ENCODE results near the gene NRL. TPM values are rescaled to one million over a fixed set of nuclear protein-coding genes. Genes with fewer than 3 reads are reported as not detected.

Gene NRL
- polyA plus RNA-seq, 5 donors: 1.0 to 2.3 (median 1.2) TPM

- DNase-seq: no peak
Measured at GRCh38 chr14:24145690-24146452, 31.1 kb upstream of the NRL start.

GRCh38 chr14:24145219-24145618 is 30.5 kb upstream of the NRL start:
- DNase-seq: no peak

DNA sequence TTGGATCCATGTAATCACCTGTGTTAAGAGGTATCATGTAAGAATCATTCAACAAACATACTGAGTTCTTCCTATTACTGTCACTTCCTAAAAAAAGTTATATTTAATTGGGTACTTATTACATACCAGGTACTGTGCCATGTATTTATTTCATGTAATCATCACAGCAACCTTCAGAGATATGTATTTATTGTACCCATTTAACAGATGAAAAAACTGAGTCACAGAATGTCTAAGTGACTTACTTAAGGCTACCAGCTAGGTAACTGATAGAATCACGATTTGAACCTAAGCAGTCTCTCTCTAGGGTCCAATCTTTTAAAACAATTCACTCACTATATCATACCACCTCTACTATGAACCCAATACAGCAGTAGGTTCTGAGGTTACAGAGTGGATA is 29.7 kb upstream of the NRL start:
- no peak for DNase-seq

- DNase-seq: no peak
Measured at GRCh38 chr14:24143511-24143910, 28.8 kb upstream of the NRL start.

GRCh38 chr14:24141097-24141880 is 26.5 kb upstream of the NRL start, which contains the start of gene EMC9:
EMC9 (minus strand) TSS chr14:24141591; CDS start chr14:24141304, 287 bp downstream.
- DNase-seq: peak; percentile 99

DNA sequence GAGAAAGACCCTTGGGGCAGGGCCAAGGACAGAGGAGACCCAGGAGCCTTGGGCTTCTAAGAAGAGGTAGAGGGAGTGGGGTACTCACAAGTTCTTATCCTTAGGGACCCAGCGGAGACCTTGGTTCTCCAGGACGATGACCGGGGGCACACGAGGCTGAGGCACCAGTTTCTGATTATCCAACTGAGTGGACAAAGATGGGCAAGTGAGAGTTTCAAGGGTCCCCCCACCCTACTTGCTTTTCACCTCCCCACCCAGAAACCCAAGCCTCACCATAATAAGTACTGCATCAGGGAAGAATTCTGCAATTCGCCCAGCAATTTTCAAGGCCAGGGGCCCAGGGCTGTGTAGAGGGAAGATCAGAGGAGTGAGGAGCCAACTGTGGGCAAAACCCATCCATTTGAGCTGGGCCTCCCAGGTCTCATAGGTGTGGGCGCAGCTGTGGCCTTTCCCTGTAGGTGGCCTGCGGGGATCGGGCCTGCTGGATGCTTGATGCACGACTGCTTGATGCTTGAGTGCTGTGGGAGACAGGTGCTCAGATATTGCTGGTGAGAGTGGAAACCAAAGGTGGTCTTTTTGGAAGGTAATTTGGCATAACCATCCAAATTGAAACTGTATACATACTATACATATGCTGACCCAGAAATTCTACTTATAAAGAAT is 24.7 kb upstream of the NRL start:
- DNase-seq: no peak

- no peak for DNase-seq
Measured at GRCh38 chr14:24138396-24139271, 23.9 kb upstream of the NRL start.

GRCh38 chr14:24137529-24138395 is 23.0 kb upstream of the NRL start:
- no peak for DNase-seq

- DNase-seq: no peak
Measured at GRCh38 chr14:24136684-24137528, 22.2 kb upstream of the NRL start.

- peak; percentile 90 to 91 for DNase-seq
Measured at GRCh38 chr14:24135834-24136683, 21.3 kb upstream of the NRL start, which contains the start of gene PSME1. PSME1 (plus strand) TSS chr14:24136194; CDS start chr14:24136263, 69 bp downstream.

GRCh38 chr14:24135584-24135833 is 20.8 kb upstream of the NRL start:
- DNase-seq: no peak

DNA sequence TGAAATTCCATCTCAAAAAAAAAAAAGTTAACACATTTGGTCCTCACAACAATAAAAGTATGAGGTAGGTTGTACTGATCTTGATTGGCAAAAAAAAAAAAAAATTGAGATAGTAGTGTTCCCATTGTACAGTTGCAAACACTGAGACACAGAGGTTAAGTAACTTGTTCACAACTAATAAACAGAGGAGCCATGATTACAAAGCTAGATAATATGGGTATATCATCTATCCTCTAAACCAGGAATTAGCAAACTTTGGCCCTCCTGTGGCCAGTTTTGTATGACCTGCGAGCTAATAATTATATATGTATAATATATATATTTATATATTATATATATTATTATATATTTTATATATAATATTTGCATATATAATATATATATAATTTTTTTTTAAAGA is 19.0 kb upstream of the NRL start:
- DNase-seq: no peak

DNA sequence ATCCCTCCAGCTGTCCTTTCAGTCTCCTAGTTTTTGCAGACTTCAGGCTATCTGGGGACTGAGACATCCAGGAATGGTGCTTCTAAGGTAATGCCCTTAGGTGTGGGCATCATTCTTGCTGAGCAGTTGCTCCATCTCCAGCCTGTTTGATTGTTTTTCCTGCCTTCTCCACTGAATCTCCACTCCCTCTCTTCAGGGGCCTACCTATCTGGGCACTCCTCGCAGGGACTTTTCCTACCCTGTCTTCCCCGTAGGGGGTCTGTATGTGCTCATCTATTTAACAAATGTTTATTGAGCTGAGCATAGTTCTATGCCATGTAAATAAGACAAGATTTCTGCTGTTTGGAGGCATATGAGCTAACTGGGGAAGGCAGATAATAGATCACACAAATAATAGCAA is 18.2 kb upstream of the NRL start:
- no peak for DNase-seq

DNA sequence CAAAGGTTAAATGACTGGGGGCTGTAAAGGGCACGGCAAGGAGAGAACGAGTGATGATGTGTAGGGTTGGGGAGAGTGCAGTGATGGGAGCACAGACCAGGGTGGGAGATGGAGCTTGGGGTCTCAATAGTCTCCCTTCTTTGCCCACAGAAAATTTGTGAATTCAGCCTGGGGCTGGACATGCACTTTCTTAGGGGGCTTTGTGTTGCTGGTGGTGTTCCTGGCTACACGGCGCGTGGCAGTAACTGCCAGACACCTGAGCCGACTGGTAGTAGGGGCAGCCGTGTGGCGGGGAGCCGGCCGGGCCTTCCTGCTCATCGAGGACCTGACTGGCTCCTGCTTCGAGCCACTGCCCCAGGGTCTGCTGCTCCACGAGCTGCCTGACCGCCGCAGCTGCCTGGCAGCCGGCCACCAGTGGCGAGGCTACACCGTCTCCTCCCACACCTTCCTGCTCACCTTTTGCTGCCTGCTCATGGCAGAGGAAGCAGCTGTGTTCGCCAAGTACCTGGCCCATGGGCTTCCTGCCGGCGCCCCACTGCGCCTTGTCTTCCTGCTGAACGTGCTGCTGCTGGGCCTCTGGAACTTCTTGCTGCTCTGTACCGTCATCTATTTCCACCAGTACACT is 17.4 kb upstream of the NRL start:
- DNase-seq: no peak

DNA sequence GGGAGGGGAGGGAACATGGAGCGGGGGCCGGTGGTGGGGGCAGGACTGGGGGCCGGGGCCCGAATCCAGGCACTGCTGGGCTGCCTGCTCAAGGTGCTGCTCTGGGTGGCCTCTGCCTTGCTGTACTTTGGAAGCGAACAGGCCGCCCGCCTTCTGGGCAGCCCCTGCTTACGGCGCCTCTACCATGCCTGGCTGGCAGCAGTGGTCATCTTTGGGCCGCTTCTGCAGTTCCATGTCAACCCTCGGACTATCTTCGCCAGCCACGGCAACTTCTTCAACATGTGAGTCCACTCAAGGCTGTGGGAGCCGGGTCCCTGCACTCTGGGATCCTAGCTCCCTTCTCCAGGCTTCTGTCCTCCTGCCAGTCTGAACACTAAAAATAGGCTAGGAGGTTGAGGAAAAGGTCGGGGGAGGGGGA is 16.8 kb upstream of the NRL start:
- DNase-seq: no peak

DNA sequence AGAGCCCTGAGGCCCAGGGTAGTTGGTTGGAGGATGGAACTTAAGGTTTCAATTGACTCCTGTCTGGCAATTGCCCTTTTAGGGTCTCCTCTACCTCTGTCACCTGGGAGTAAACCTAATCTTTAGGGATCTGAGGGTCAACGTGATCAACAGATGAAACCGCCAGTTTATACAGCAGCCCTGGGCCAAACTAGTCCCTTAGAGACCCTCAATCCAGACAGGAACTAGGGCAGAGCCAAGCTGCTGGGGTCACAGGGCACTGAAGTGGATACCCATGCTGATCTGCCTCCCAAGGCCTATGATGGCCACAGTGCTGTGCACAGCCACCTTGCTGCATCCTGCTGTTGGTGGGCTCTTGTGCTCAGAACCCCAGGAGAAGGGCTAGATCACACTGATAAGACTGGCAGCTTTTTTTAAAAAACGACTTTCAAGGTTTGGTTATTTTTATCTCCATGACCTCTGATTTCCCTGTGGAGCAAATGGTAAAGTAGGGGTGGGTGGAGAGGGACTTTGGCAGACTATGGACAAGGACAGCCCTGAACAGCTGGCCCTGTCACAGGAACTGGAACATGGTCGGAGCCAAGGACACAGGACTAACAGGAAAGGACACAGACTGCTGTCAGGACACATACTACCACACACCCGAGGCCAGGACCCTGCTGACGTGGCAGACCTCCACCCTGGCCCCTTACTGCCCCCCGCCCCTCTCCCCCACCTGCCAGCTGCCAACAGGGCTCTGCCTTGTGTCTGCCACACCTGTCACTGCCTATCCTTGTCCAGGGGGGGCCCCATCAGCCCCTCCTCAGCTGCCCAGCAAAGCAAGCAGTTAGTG is 16.2 kb upstream of the NRL start:
- DNase-seq: no peak

DNA sequence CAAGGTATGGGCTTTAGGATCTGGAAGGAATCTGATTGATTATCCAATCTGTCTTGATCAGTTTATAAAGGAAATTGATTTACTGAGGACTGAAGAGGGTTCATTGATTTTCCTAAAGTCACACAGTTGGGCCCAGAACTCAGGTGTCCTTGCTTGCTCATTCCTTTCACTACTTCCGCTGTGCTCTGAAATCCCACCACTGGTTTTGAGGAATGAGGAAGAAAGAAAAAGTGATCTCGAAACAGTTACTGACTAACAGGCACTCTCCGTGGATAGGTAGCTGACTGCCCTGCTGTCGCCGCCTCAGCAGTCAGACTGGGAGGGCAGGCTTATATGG is 15.6 kb upstream of the NRL start, which contains the start of gene FITM1:
FITM1 (plus strand) TSS at position 280 of the 337 bp plus-strand sequence. CDS start 905 bp downstream, outside the sequence.
- DNase-seq: no peak
